C4-2B (cell line): Measurements from ENCODE around the gene CELSR1.

Experiments
- CTCF ChIP-seq: fragments of 450-650 bp; conservative IDR thresholded peaks from 2 replicates; pipeline ENCODE4 v1.5.1; 2017; ENCODE audit warnings: mild to moderate bottlenecking
- ZFX ChIP-seq: fragments of 450-650 bp; IDR thresholded peaks from 2 replicates; pipeline ENCODE4 v1.6.1; 2017

GRCh38 chr22:46442217-46442853, 95.1 kb downstream of the CELSR1 start:
- TF ChIP-seq CTCF (no peak), ZFX (no peak)
